Endothelial cell of umbilical vein (primary cell): Measurements from ENCODE around the gene MRPL14. TPM values are rescaled to one million over a fixed set of nuclear protein-coding genes. Genes with fewer than 3 reads are reported as not detected.
"Not testable (repeated sequence)": the region's sequence is repeated elsewhere in the genome, so short reads cannot be mapped to it uniquely, and the experiment has no call there.

Experiments
- BruUV-seq: library from RNA; stranded (reverse); fragments of 400-500 nt; replicated peaks from 2 replicates; lab custom pipeline; 2021; lab: Mats Ljungman, UMichigan
- CTCF ChIA-PET: fragments of 300-600, 350-600 bp; sonication (Branson Sonifier 250); formaldehyde crosslinking; loops from one replicate; lab custom pipeline; 2021; ENCODE audit warnings: antibody characterized with exemption, inconsistent platforms; lab: Charles Lee
- POLR2A ChIA-PET: fragments of 300-600, 350-600 bp; sonication (Branson Sonifier 250); formaldehyde crosslinking; loops from one replicate; lab custom pipeline; 2021; ENCODE audit warnings: antibody characterized with exemption, inconsistent platforms; lab: Charles Lee
- DNase-seq: peaks from one replicate; pipeline ENCODE4 v3.0.0-alpha.2; 2011; ENCODE audit warnings: low read depth, low spot score
- FAIRE-seq: peaks from 2 replicates; lab custom pipeline; 2011; peaks lifted over from hg19 to GRCh38; lab: Jason Lieb, UNC
- H2AFZ ChIP-seq: 2 replicates; pipeline ENCODE4 v1.6.0; 2012; ENCODE audit warnings: low read depth, low read length, control low read depth, inconsistent platforms
- H3K27ac ChIP-seq: 2 replicates; pipeline ENCODE4 v1.5.1; 2011; ENCODE audit warnings: low read depth, mild to moderate bottlenecking, control low read depth, low read length, moderate library complexity; ENCODE audit not compliant: insufficient read depth
- H3K27me3 ChIP-seq, 2 experiments: 2 replicates each; pipeline versions ENCODE4 v1.6.0 to v1.6.1; 2011; ENCODE audit warnings: low read length in 2 of 2, mixed read lengths in 1 of 2; ENCODE audit not compliant: control insufficient read depth in 2 of 2, insufficient read depth in 2 of 2
- H3K36me3 ChIP-seq, 2 experiments: 2 replicates in 1 of 2; 3 replicates in 1 of 2; pipeline ENCODE4 v1.5.1; 2011; ENCODE audit warnings: low read length in 2 of 2, mild to moderate bottlenecking in 1 of 2, moderate library complexity in 1 of 2; ENCODE audit not compliant: control insufficient read depth in 2 of 2, insufficient read depth in 2 of 2; ENCODE audit errors: extremely low read depth in 1 of 2
- H3K4me1 ChIP-seq: 3 replicates; pipeline ENCODE4 v1.5.1; 2011; ENCODE audit warnings: mild to moderate bottlenecking, low read length; ENCODE audit not compliant: control insufficient read depth, insufficient read depth; ENCODE audit errors: extremely low read depth
- H3K4me2 ChIP-seq: 2 replicates; pipeline ENCODE4 v1.6.1; 2011; ENCODE audit warnings: low read length, control low read depth, mixed read lengths; ENCODE audit not compliant: insufficient read depth
- H3K4me3 ChIP-seq, 3 experiments: fragments of 200-600 bp in 1 of 3; sonication (generic), shearing (Covaris generic) in 1 of 3; replicated peaks in 1 of 3; 2 replicates each; pipeline ENCODE4 v1.5.1; 2011 to 2016; ENCODE audit warnings: control low read depth in 3 of 3, low read length in 3 of 3, mild to moderate bottlenecking in 2 of 3, inconsistent platforms in 1 of 3, low read depth in 1 of 3, moderate library complexity in 1 of 3; ENCODE audit not compliant: insufficient read depth in 1 of 3
- H3K79me2 ChIP-seq: 2 replicates; pipeline ENCODE4 v1.6.0; 2012; ENCODE audit warnings: low read length, inconsistent platforms; ENCODE audit not compliant: control insufficient read depth, insufficient read depth
- H3K9ac ChIP-seq: replicated peaks from 2 replicates; pipeline ENCODE3; 2011; ENCODE audit warnings: low read length, control low read depth; ENCODE audit not compliant: insufficient read depth; ENCODE audit errors: extremely low read depth
- H3K9me1 ChIP-seq: replicated peaks from 3 replicates; pipeline ENCODE4 v1.6.0; 2011; ENCODE audit warnings: mild to moderate bottlenecking, low read length; ENCODE audit not compliant: control insufficient read depth, insufficient read depth; ENCODE audit errors: extremely low read depth
- H3K9me3 ChIP-seq: replicated peaks from 2 replicates; pipeline ENCODE4 v1.5.1; 2012; ENCODE audit warnings: low read length, inconsistent platforms; ENCODE audit not compliant: control insufficient read depth, insufficient read depth
- H4K20me1 ChIP-seq: replicated peaks from 2 replicates; pipeline ENCODE3; 2011; ENCODE audit warnings: mild to moderate bottlenecking, low read length; ENCODE audit not compliant: control insufficient read depth, insufficient read depth; ENCODE audit errors: extremely low read depth
- CTCF ChIP-seq, 2 donors: IDR thresholded peaks; 1 replicate in 1 of 2; 2 replicates in 1 of 2; pipeline ENCODE4 v1.5.1; 2011; ENCODE audit warnings: low read length in 2 of 2, mild to moderate bottlenecking in 2 of 2, moderate library complexity in 2 of 2, control low read depth in 1 of 2, inconsistent platforms in 1 of 2, low read depth in 1 of 2; ENCODE audit not compliant: insufficient read depth in 1 of 2; ENCODE audit errors: extremely low read depth in 1 of 2
- EZH2 ChIP-seq: IDR thresholded peaks from 2 replicates; pipeline ENCODE4 v1.6.1; 2012; ENCODE audit warnings: borderline replicate concordance, low read depth, mild to moderate bottlenecking, moderate library complexity, low read length, inconsistent platforms; ENCODE audit not compliant: severe bottlenecking
- FOS ChIP-seq: IDR thresholded peaks from 2 replicates; pipeline ENCODE4 v1.6.1; 2011; ENCODE audit warnings: mild to moderate bottlenecking, low read length, moderate library complexity, borderline replicate concordance; ENCODE audit not compliant: insufficient read depth
- GATA2 ChIP-seq: IDR thresholded peaks from 2 replicates; pipeline ENCODE4 v1.7.0; 2011; ENCODE audit warnings: low read depth, mild to moderate bottlenecking, moderate library complexity, mixed read lengths, low read length; ENCODE audit not compliant: insufficient read length, insufficient read depth
- JUN ChIP-seq: IDR thresholded peaks from 2 replicates; pipeline ENCODE4 v1.6.1; 2011; ENCODE audit warnings: borderline replicate concordance, low read depth; ENCODE audit not compliant: insufficient read length, insufficient read depth
- MAX ChIP-seq: IDR thresholded peaks from 2 replicates; pipeline ENCODE4 v1.6.1; 2011; ENCODE audit not compliant: insufficient read depth, insufficient read length
- MYC ChIP-seq: IDR thresholded peaks from one replicate; pipeline ENCODE4 v1.6.1; 2011; ENCODE audit warnings: mild to moderate bottlenecking, low read depth, low read length
- POLR2A ChIP-seq: IDR thresholded peaks from 2 replicates; pipeline ENCODE4 v1.6.1; 2012; ENCODE audit warnings: low read depth, mild to moderate bottlenecking, control low read depth, low read length
- POLR2AphosphoS5 ChIP-seq: IDR thresholded peaks from 2 replicates; pipeline ENCODE4 v1.6.1; 2012; ENCODE audit warnings: low read depth, mild to moderate bottlenecking, control low read depth, low read length, moderate library complexity; ENCODE audit not compliant: insufficient read depth
- dilution Hi-C: fragments of 300-500 bp; cut with MboI; formaldehyde crosslinking; loops from one replicate; pipeline ENCODE4 v1.15.0; 2019; ENCODE audit warnings: low sequenced_read_pairs; ENCODE audit not compliant: extremely low pct_ligation_motif_present
- intact Hi-C: fragments of 100-400 bp; cut with micrococcal nuclease; formaldehyde crosslinking; loops from one replicate; pipeline ENCODE4 v1.10.0; 2022
- polyA plus RNA-seq, 4 experiments: library from polyadenylated mRNA; depleted of rRNA in 3 of 4; stranded (reverse) in 3 of 4; unstranded in 1 of 4; fragments of >200 nt; gene quantifications; 2 replicates each; pipeline versions ENCODE4 v1.2.1 to v1.2.3, GENCODE V29; 2011 to 2012; ENCODE audit warnings: missing spikeins in 1 of 4
- total RNA-seq: library from RNA; stranded (reverse); gene quantifications from 2 replicates; pipeline ENCODE4 v1.2.3, GENCODE V29; 2021

Gene MRPL14
- total and polyA plus RNA-seq, 2 donors (not counting 3 experiments of a cell fraction or from before 2014, with no cell fraction given), result 68.1 to 103 TPM

GRCh38 chr6:44091981-44092884, 35.0 kb downstream of the MRPL14 start:
- Histone ChIP-seq H3K4me1 (no peaks in the 10 kb centered on the region), H3K79me2 (no peaks in the 10 kb centered on the region), H3K4me2 (no peak overlapping the region), H3K36me3 (no peaks in the 10 kb centered on the region), H4K20me1 (no peaks in the 10 kb centered on the region), H3K4me3 (no peak overlapping the region), H3K9ac (no peak overlapping the region), H3K9me1 (no peaks in the 10 kb centered on the region), H3K9me3 (no peaks in the 10 kb centered on the region), H3K27ac (no peak overlapping the region), H2AFZ (no peak overlapping the region), H3K27me3 (no peaks in the 10 kb centered on the region)
- dilution Hi-C loops (no loop called here), intact Hi-C loops (no loop called here)
- ChIA-PET POLR2A (no interaction called here), CTCF (interaction anchor here (0.6 to 1.6 kb wide), 2 partner anchors 13 to 63 kb away, joined by 3 to 6 read pairs; no protein-coding TSS in a partner anchor)
- no peak for TF ChIP-seq JUN
- TF ChIP-seq MAX, result no peak
- no peak for TF ChIP-seq GATA2
- TF ChIP-seq POLR2A, result no peak
- no peak for TF ChIP-seq CTCF (IDR thresholded peaks at IDR 0.05; ENCODE audit: extremely low read depth in 1 of 2, insufficient read depth in 1 of 2, low read depth in 1 of 2, low read length in 2 of 2)
- TF ChIP-seq FOS, result no peak
- TF ChIP-seq POLR2AphosphoS5, result no peak
- TF ChIP-seq MYC, result no peak
- TF ChIP-seq EZH2, result no peak
- BruUV-seq, result no TSS peak
- FAIRE-seq, result no peak
- DNase-seq, result no peak

GRCh38 chr6:44091356-44091755, 35.9 kb downstream of the MRPL14 start:
- H3K4me3 ChIP-seq, intact Hi-C loops, DNase-seq, H3K4me2 ChIP-seq, H2AFZ ChIP-seq, BruUV-seq, FAIRE-seq, H4K20me1 ChIP-seq, H3K27me3 ChIP-seq, H3K9ac ChIP-seq, H3K9me1 ChIP-seq, H3K9me3 ChIP-seq, H3K27ac ChIP-seq, H3K36me3 ChIP-seq, POLR2A ChIA-PET, dilution Hi-C loops, H3K79me2 ChIP-seq, H3K4me1 ChIP-seq: not testable (repeated sequence)
- CTCF ChIA-PET, result interaction anchor here (1.0 kb wide), 1 partner anchor 319 kb away, joined by 3 read pairs; no protein-coding TSS in a partner anchor
